ENCODE measurements around the gene PPP1R13B. TPM values are rescaled to one million over a fixed set of nuclear protein-coding genes. Genes with fewer than 3 reads are reported as not detected.

Gene PPP1R13B
- total RNA-seq, 4 donors from 2014 or later = 10.4 to 24.6 (median 11.8) TPM

- ATAC-seq (no peak), DNase-seq (no peak)
- Histone ChIP-seq H3K4me1 (peaks cover 0 to 11% of the 10 kb centered on the region in 2 donors), H3K36me3 (no peaks in the 10 kb centered on the region), H3K27ac (no peak overlapping the region), H3K27me3 (no peaks in the 10 kb centered on the region), H3K9me3 (no peaks in the 10 kb centered on the region), H3K4me3 (no peak overlapping the region)
- intact Hi-C loops (cut with DNase I; ENCODE audit: low total_unique reads) (no loop called here), in situ Hi-C loops (cut with MboI; ENCODE audit: low sequenced_read_pairs in 4 of 4) (no loop called here)
- no peak for TF ChIP-seq CTCF (IDR thresholded peaks at IDR 0.05 in 4 of 5, conservative IDR thresholded peaks at IDR 0.05 in 1 of 5)
- no peak for TF ChIP-seq POLR2A (IDR thresholded peaks at IDR 0.05)
These were observed 10.2 kb downstream of the PPP1R13B start for GRCh38 chr14:103836976-103837725.

- no peak overlapping the region for H3K4me3 ChIP-seq
- in situ Hi-C loops (cut with MboI; ENCODE audit: low sequenced_read_pairs in 4 of 4) = no loop called here
- H3K4me1 ChIP-seq = no peaks in the 10 kb centered on the region
- H3K36me3 ChIP-seq = no peaks in the 10 kb centered on the region
- intact Hi-C loops (cut with DNase I; ENCODE audit: low total_unique reads) = no loop called here
- no peak overlapping the region for H3K27ac ChIP-seq
- no peaks in the 10 kb centered on the region for H3K9me3 ChIP-seq
- DNase-seq = no peak
- no peaks in the 10 kb centered on the region for H3K27me3 ChIP-seq
- no peak for TF ChIP-seq CTCF (IDR thresholded peaks at IDR 0.05 in 4 of 5, conservative IDR thresholded peaks at IDR 0.05 in 1 of 5)
- ATAC-seq = no peak
These were observed 12.4 kb downstream of the PPP1R13B start for GRCh38 chr14:103834956-103835355.

- H3K27ac ChIP-seq = no peak overlapping the region
- ATAC-seq = no peak
These were observed 13.7 kb downstream of the PPP1R13B start for GRCh38 chr14:103833711-103834110.

GRCh38 chr14:103832046-103832445, 15.3 kb downstream of the PPP1R13B start:
- H3K9me3 ChIP-seq = no peaks in the 10 kb centered on the region
- in situ Hi-C loops (cut with MboI; ENCODE audit: low sequenced_read_pairs in 4 of 4) = no loop called here
- H3K36me3 ChIP-seq = no peaks in the 10 kb centered on the region
- no peak overlapping the region for H3K4me3 ChIP-seq
- no peak overlapping the region for H3K27ac ChIP-seq
- peaks cover 0 to 6% of the 10 kb centered on the region in 2 donors for H3K4me1 ChIP-seq
- DNase-seq (no peak), ATAC-seq (no peak)
- H3K27me3 ChIP-seq = no peaks in the 10 kb centered on the region
- TF ChIP-seq POLR2A (IDR thresholded peaks at IDR 0.05) = no peak
- intact Hi-C loops (cut with DNase I; ENCODE audit: low total_unique reads) = no loop called here

More at GRCh38 chr14:103833711-103834110, 13.7 kb downstream of the PPP1R13B start:
- Histone ChIP-seq H3K4me1 (peaks cover 0 to 2% of the 10 kb centered on the region in 2 donors), H3K9me3 (no peaks in the 10 kb centered on the region), H3K36me3 (no peaks in the 10 kb centered on the region), H3K4me3 (no peak overlapping the region), H3K27me3 (no peaks in the 10 kb centered on the region)
- in situ Hi-C loops (cut with MboI; ENCODE audit: low sequenced_read_pairs in 4 of 4) (no loop called here), intact Hi-C loops (cut with DNase I; ENCODE audit: low total_unique reads) (no loop called here)
- no peak for DNase-seq
- TF ChIP-seq POLR2A (IDR thresholded peaks at IDR 0.05) = no peak
- TF ChIP-seq CTCF (IDR thresholded peaks at IDR 0.05 in 4 of 5, conservative IDR thresholded peaks at IDR 0.05 in 1 of 5) = no peak

GRCh38 chr14:103830511-103831270, 16.7 kb downstream of the PPP1R13B start:
- in situ Hi-C loops (cut with MboI; ENCODE audit: low sequenced_read_pairs in 4 of 4) (no loop called here), intact Hi-C loops (cut with DNase I; ENCODE audit: low total_unique reads) (no loop called here)
- Histone ChIP-seq H3K27ac (no peak overlapping the region), H3K27me3 (no peaks in the 10 kb centered on the region), H3K4me1 (peaks cover 0 to 6% of the 10 kb centered on the region in 2 donors), H3K36me3 (no peaks in the 10 kb centered on the region), H3K4me3 (no peak overlapping the region), H3K9me3 (no peaks in the 10 kb centered on the region)
- no peak for ATAC-seq
- no peak for DNase-seq
- TF ChIP-seq CTCF (IDR thresholded peaks at IDR 0.05 in 4 of 5, conservative IDR thresholded peaks at IDR 0.05 in 1 of 5) = no peak
